Heart left ventricle (tissue), 16 donors: ENCODE measurements around the gene TMEM178B. TPM values are rescaled to one million over a fixed set of nuclear protein-coding genes. Genes with fewer than 3 reads are reported as not detected.

ENCODE experiments used
- ATAC-seq, 4 donors: fragments of 200-7000 bp; cut with Tn5 transposase; one replicate each; pipeline ENCODE4 v1.9.1; 2020 to 2022; ENCODE audit warnings: moderate library complexity in 4 of 4, mild to moderate bottlenecking in 3 of 4, moderate number of reproducible peaks in 1 of 4
- DNase-seq, 5 donors: peaks; one replicate each; pipeline ENCODE4 v3.0.0-alpha.2; 2020
- H3K27ac ChIP-seq, 12 donors: fragments of 200-600 bp; sonication (generic) in 4 of 12; one replicate each; pipeline versions ENCODE4 v1.5.0 to v1.8.0; 2016 to 2022; ENCODE audit warnings: mild to moderate bottlenecking in 2 of 12
- H3K27me3 ChIP-seq, 9 donors: fragments of 200-600 bp; sonication (generic) in 2 of 9; one replicate each; pipeline versions ENCODE4 v1.5.1 to v1.8.0; 2016 to 2022; ENCODE audit warnings: mild to moderate bottlenecking in 3 of 9
- H3K36me3 ChIP-seq, 9 donors: fragments of 200-600 bp; sonication (generic) in 2 of 9; one replicate each; pipeline versions ENCODE4 v1.5.0 to v1.8.0; 2018 to 2022; ENCODE audit warnings: mild to moderate bottlenecking in 2 of 9
- H3K4me1 ChIP-seq, 12 donors: fragments of 200-600 bp; sonication (generic) in 4 of 12; one replicate each; pipeline versions ENCODE4 v1.5.0 to v1.8.0; 2016 to 2022; ENCODE audit warnings: mild to moderate bottlenecking in 3 of 12
- H3K4me3 ChIP-seq, 12 donors: fragments of 200-600 bp; sonication (generic) in 4 of 12; one replicate each; pipeline versions ENCODE4 v1.5.0 to v1.8.0; 2017 to 2022; ENCODE audit warnings: mild to moderate bottlenecking in 9 of 12, moderate library complexity in 4 of 12
- H3K9me3 ChIP-seq, 12 donors: fragments of 200-600 bp; sonication (generic) in 4 of 12; one replicate each; pipeline versions ENCODE4 v1.5.0 to v1.8.0; 2016 to 2022; ENCODE audit warnings: mild to moderate bottlenecking in 1 of 12
- CTCF ChIP-seq, 12 donors: fragments of 200-600 bp; sonication (generic) in 4 of 12; IDR thresholded peaks; one replicate each; pipeline versions ENCODE4 v1.5.0 to v1.8.0; 2018 to 2022; ENCODE audit warnings: antibody characterized with exemption in 12 of 12, mild to moderate bottlenecking in 5 of 12
- POLR2A ChIP-seq, 2 donors: fragments of 450-650 bp; IDR thresholded peaks; one replicate each; pipeline ENCODE4 v1.6.1; 2017; ENCODE audit warnings: antibody characterized with exemption in 2 of 2, mild to moderate bottlenecking in 2 of 2, moderate library complexity in 2 of 2
- WGBS, 4 donors: extraction: QIAGEN DNeasy Blood & Tissue Kit in 2 of 4; methylation state at CpG; one replicate each; pipeline versions ENCODE4 v1.1.5 to v1.1.7; 2013 to 2018; 5-methylcytosine and 5-hydroxymethylcytosine counted together
- intact Hi-C, 10 donors: fragments of 100-400 bp; cut with DNase I; formaldehyde crosslinking; loops; one replicate each; pipeline versions ENCODE4 v1.11.1 to v1.14.2; 2022
- polyA plus RNA-seq, 2 donors: library from polyadenylated mRNA; stranded (reverse); fragments of 200-250 nt; gene quantifications; one replicate each; pipeline ENCODE4 v1.2.3, GENCODE V29; 2013
- total RNA-seq, 9 donors: library from RNA; depleted of rRNA in 2 of 9; stranded (reverse); fragments of >200 nt in 2 of 9; fragmentation: NEBNext Ultra II Directional in 3 of 9; extraction: Animal tissue kit (Norgen Biotek cat#: 25700) in 3 of 9; gene quantifications; one replicate each; pipeline versions ENCODE4 v1.1.0 to v1.2.4, GENCODE V29; 2016 to 2023
- donor health status: ischemic (EF 13 %, LVEDD 7.1; RV severe dilation, severe dysfunction).
- donor health status: healthy with polysubstance abuse.
- donor health status: DM: no; HTN: yes; CAD: no.
- donor health status: DM: no; HTN: no; CAD: no.
- donor health status: ischemic (EF 25% LVEDD 6.9; RV normal size, moderate dysfunction).
- donor health status: ischemic (EF 25% LVEDD 5.7; RV mildly dilated, moderate dysfunction).
- donor health status: healthy.
- donor health status: DM: yes; HTN: yes; CAD: no.
- donor health status: ischemic (EF 35%, LVEDD 5.7; RV mildly dilated, moderate dysfunction).
- donor health status: nonischemic (EF 11% LVEDD 7.7; RV severe dilation, severe dysfunction).
- donor health status: DM: yes; HTN: yes; CAD: no.
- donor health status: PGD.
- donor health status: ischemic (EF 29% LVEDD 5.4; RV normal size, mild dysfunction).
- donor health status: nonischemic (EF 23%, LVEDD 6.1; RV moderate dilation, normal function).

TMEM178B gene
- total and polyA plus RNA-seq, 11 donors = 1.2 to 58.5 (median 19.0) TPM

GRCh38 chr7:141291541-141291940 lies 217.7 kb downstream of the TMEM178B start:
- ATAC-seq = no peak
- no peak overlapping the region for H3K4me3 ChIP-seq
- no peak for DNase-seq
- peak overlapping the region in 3 of 12 donors; percentile 3 to 19 (median 16) for H3K27ac ChIP-seq
- 58 to 76% (median 67%) methylated on average over 2 of the region's 2 CpGs for whole genome bisulfite sequencing, 4 donors
- H3K9me3 ChIP-seq = no peaks in the 10 kb centered on the region
- intact Hi-C loops = loop anchor here in 1 of 10 donors (10.0 kb wide), 1 partner anchor 787 kb away; no protein-coding TSS in a partner anchor
- no peaks in the 10 kb centered on the region for H3K36me3 ChIP-seq
- no peaks in the 10 kb centered on the region for H3K27me3 ChIP-seq
- TF ChIP-seq POLR2A (IDR thresholded peaks at IDR 0.05) (no peak), CTCF (IDR thresholded peaks at IDR 0.05) (no peak)
- H3K4me1 ChIP-seq = peaks cover 0 to 44% (median 4%) of the 10 kb centered on the region in 12 donors

GRCh38 chr7:141294143-141294829 lies 220.4 kb downstream of the TMEM178B start:
- H3K9me3 ChIP-seq = no peaks in the 10 kb centered on the region
- no peaks in the 10 kb centered on the region for H3K27me3 ChIP-seq
- ATAC-seq (no peak), DNase-seq (no peak)
- H3K4me3 ChIP-seq = no peak overlapping the region
- 59 to 71% (median 63%) methylated on average over 2 of the region's 2 CpGs for WGBS, 4 donors
- intact Hi-C loops = loop anchor here in 1 of 10 donors (10.0 kb wide), 1 partner anchor 789 kb away; no protein-coding TSS in a partner anchor
- TF ChIP-seq POLR2A (IDR thresholded peaks at IDR 0.05) (no peak), CTCF (IDR thresholded peaks at IDR 0.05) (no peak)
- peaks cover 0 to 33% (median 4%) of the 10 kb centered on the region in 12 donors for H3K4me1 ChIP-seq
- no peak overlapping the region for H3K27ac ChIP-seq
- H3K36me3 ChIP-seq = no peaks in the 10 kb centered on the region

- TF ChIP-seq POLR2A (IDR thresholded peaks at IDR 0.05) = no peak
- TF ChIP-seq CTCF (IDR thresholded peaks at IDR 0.05) = no peak
Observed at GRCh38 chr7:141295367-141295895, 221.6 kb downstream of the TMEM178B start.

GRCh38 chr7:141300816-141301215 lies 227.0 kb downstream of the TMEM178B start:
- no peaks in the 10 kb centered on the region for H3K27me3 ChIP-seq
- WGBS, 4 donors = 35 to 69% (median 57%) methylated on average over 2 of the region's 2 CpGs
- H3K27ac ChIP-seq = peak overlapping the region in 11 of 12 donors; percentile 18 to 89 (median 81)
- H3K4me3 ChIP-seq = no peak overlapping the region
- intact Hi-C loops = loop anchor here in 3 of 10 donors (1.0 to 5.0 kb wide), 3 partner anchors 61 to 66 kb away; no protein-coding TSS in a partner anchor
- H3K9me3 ChIP-seq = no peaks in the 10 kb centered on the region
- TF ChIP-seq POLR2A (IDR thresholded peaks at IDR 0.05) (no peak), CTCF (IDR thresholded peaks at IDR 0.05) (no peak)
- H3K36me3 ChIP-seq = no peaks in the 10 kb centered on the region
- H3K4me1 ChIP-seq = peaks cover 0 to 42% (median 9%) of the 10 kb centered on the region in 12 donors
- no peak for ATAC-seq
- no peak for DNase-seq

More at GRCh38 chr7:141295367-141295895, 221.6 kb downstream of the TMEM178B start:
- 20 to 43% (median 30%) methylated on average over 2 of the region's 2 CpGs for WGBS, 4 donors
- no peaks in the 10 kb centered on the region for H3K27me3 ChIP-seq
- H3K36me3 ChIP-seq = no peaks in the 10 kb centered on the region
- peak overlapping the region in 1 of 12 donors; percentile 22 for H3K27ac ChIP-seq
- intact Hi-C loops = loop anchor here in 1 of 10 donors (10.0 kb wide), 1 partner anchor 791 kb away; no protein-coding TSS in a partner anchor
- no peak overlapping the region for H3K4me3 ChIP-seq
- H3K4me1 ChIP-seq = peaks cover 0 to 30% (median 4%) of the 10 kb centered on the region in 12 donors
- DNase-seq = no peak
- no peaks in the 10 kb centered on the region for H3K9me3 ChIP-seq
- no peak for ATAC-seq
